ENCODE data around the gene NEURL1B.
"Not testable (repeated sequence)": the region's sequence is repeated elsewhere in the genome, so short reads cannot be mapped to it uniquely, and the experiment has no call there.

Gene NEURL1B

DNA sequence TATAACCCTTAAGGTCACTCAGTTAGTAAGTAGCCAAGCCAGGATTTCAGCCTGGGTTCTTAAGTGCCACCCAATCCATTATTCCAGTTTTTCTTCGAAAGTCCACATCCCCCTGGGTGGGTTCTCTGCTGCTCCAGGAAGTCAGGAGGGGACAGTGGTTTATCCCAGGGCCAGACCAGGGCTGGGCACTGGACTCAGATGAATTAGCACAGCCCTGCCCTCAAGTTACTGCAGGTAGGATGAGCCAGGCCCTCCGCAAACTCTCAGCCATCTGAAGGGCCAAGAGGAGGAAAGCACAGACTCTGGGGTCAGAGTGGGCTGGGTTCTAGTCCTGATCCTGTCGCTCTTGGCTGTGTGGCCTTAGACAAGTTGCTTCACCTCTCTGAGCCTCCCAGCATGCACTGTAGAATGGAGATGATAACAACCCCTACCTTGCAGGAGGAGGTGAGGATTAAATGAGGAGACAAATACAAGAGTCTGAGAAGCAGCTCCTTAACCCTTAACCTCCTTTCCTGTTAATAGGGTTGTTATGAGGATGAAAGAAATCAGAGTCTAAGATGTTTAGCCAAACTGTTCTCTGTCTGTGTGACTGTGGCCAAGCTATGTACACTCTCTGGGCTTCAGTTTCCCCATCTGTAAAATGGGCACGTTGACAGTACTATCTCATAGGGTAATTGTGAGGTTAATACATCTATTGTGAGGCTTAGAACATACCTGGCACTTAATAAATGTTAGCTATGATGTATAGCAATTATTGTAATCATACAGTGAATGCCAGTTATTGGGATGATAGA is 6.8 kb upstream of the NEURL1B start:
- DNase-seq (ENCODE audit: low read depth in 2 of 2), result no peak

DNA sequence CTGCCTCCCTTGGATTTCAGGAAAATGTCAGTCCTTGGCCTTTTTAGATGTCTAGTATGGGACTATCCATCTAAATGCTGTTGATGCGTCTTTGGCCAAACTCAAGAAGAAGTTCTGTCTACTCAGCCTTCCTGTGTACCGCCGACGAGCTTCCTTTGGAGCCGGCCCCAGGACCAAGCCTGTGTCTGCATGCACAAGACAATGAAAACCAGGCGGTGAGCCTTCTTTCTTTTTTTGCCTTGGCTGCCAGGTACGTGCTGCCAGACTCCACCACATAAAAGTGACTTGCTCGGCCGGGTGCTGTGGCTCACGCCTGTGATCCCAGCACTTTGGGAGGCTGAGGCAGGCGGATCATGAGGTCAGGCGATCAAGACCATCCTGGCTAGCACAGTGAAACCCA is 6.0 kb upstream of the NEURL1B start:
- DNase-seq (ENCODE audit: low read depth in 2 of 2), result no peak

DNA sequence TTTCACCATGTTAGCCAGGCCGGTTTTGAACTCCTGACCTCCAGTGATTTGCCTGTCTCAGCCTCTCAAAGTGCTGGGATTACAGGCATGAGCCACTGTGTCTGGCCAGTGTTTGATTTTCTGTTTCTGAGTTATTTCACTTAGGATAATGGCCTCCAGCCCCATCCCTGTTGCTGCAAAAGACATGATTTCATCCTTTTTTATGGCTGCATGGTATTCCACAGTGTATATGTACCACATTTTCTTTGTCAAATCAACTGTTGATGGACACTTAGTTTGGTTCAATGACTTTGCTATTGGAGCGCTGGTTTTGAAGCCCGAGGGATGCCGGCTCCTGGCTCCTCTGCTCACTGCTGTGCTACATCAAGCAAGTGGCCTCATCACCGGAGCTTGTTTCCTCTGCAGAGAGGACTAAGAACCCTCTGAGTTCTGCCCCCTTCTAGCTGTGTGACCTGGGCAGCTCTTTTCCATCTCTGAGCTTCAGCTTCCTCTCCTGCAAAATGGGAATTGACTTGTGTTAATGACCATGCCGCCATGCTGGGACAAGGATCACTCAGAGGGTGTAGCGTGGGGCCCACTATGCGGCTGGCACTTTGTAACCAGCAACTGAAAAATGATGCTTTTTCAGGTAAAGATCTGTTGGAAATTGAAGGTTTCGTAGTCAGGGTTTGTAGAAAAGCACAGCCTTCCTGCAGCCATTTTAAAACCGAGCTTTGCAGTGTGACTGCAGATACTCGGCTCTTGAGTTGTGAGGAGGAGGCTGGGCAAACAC is 4.6 kb upstream of the NEURL1B start:
- DNase-seq (ENCODE audit: low read depth in 2 of 2), result no peak

DNA sequence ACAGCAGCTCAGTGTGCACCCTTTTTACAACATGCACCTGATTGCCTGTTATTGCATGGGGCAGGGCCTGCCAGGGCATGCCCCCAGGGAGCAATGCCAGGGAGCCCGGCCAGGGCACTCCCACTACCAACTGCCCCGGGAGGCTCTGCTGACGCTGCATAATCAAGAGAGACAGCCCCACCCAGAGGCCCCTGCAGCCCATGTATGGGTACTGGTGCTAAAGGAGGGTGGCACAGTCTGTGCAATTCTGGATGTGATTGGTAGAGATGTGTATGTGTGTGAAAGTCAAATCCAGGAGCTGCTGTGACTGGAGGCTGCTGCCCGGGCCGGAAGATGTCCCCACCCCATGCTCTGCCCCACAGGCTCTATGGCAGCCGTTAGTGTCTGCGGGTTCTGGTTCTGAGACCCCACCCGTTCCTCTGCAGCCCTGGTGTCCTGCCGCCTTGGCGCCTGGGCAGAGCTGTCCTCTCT is 3.9 kb upstream of the NEURL1B start:
- DNase-seq (ENCODE audit: low read depth in 2 of 2), result no peak

DNA sequence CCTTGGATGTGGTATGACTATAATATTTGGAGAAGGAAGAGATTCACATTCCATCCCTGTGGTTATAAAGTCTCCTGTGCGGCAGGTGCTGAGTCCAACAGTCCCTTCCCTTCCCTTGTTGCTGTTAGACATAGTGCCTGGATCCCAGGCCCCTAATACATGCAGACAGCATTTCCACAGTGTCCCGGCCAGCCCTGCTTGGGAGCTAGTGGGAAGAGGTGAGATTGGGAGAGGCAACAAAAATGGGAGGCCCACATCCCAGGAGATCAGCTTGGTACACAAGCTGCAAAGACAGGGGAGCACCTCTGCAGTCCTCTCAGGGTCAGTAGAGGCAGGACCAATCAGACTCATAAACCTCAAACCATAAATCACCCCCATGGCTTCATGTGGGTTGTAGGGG is 3.3 kb upstream of the NEURL1B start:
- DNase-seq (ENCODE audit: low read depth in 2 of 2), result no peak

DNA sequence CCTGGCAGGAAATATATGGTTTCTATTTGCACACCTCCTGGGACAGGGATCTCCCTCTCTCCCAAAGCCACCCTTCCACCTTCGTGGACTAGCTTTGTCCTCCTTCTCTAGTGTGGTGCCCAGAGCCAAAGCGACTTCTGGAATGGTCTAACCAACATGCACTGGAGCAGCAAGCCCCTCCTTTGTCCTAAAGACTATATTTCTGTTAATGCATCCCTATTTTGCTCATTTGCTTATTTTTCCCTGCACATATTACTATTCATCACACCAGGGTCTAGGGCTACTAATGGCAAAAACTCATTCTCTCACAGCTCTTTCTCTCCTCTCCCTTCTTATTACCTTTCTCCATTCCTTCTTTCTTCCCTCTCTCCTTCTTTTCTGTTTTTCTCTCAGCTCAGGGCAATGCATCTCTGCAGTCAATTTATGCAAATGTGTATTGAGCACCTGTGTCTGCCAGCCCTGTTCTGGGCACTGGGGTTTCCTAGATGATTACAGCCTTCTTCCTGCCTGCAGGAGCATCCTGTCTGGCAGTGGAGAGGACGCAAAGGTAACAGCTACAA is 2.8 kb upstream of the NEURL1B start:
- DNase-seq (ENCODE audit: low read depth in 2 of 2), result no peak

DNA sequence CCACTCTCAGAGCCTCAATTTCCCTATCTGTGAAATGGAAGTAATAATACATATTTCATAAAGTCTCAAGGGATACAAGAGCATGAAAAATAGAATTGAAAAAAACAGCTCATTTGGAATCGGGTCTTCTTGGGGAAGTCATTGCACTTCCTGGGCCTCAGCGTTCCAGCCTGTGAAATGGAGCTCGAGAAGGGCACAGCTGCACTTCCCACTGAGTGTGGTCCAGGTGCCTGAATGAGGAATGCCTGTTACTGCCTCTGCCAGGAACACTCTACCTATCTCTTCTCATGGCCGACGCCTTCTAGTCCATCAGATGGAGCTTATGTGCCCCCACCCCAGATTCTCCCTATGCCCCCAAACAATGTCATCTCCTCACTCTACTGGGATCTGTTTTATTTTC is 924 bp upstream of the NEURL1B start:
- no peak for DNase-seq (ENCODE audit: low read depth in 2 of 2)

DNA sequence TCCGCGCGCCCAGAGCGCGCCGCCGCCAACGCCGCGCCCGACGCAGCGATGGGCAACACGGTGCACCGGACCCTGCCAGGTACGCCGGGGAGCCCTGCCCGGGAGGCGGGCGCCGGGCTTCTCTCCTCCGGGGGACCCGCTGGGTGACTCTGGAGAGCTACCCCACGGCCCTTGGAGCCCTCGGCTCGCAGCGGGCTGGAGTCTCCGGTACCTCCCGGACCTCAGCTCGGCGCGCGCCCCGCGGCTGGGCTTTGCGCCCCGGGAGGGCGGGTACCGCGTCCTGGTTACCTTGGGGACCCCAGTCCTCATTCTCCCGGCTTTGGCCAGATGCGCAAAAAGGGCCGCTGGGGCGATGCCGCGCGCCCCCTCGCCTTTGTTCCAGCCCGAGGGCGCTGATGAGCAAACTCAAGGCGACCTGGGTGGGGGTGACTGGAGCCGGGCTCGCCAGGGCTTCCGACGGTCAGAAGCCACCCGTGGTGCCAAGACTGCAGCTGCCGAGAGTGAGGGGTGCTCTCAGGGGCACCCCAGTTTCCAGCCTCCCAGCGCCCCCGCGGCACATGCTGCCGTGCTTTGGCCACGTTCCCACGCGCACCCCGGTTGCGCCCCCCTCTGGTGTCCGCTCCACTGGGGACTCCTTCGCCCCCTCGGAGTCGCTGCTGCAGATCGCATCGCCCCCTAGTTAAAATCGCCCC is 442 bp downstream of the NEURL1B start:
- DNase-seq (ENCODE audit: low read depth in 2 of 2), result no peak

DNA sequence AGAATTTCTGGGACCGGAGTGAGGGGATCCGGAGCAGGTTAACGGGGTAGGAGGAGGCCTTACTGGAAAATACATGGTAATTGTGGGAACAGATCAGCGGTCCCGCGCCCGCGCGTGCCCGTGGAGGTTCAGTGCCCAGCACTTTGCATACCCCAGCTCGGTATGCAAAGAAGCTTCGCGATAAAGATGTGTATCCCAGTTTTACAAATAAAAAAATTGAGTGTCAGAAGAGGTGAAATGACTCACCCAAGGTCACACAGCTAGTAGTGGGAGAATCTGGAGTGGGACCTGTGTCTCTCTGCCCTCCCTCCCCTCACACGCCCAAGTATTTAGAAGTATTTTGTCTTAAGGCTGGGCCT is 967 bp downstream of the NEURL1B start:
- DNase-seq (ENCODE audit: low read depth in 2 of 2), result no peak

DNA sequence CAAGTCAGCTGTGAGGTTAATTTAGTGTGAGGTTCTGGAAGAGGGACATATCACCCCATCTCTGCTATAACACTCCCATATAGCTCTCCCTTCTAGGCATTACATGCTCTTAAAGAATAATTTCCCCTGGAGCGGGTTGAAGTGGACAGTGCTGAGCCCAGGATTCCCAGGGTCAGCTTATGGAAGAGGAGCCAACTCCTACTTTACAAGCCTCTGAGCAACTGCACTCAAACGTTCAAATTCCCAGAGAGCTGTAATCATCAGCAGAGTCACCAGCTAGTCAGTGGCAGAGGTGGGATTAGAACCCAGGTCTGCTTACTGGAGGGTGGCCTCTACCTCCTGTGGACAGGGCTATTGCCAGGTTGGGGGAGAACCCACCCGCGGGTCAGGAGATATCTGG is 1.4 kb downstream of the NEURL1B start:
- DNase-seq (ENCODE audit: low read depth in 2 of 2), result no peak

DNA sequence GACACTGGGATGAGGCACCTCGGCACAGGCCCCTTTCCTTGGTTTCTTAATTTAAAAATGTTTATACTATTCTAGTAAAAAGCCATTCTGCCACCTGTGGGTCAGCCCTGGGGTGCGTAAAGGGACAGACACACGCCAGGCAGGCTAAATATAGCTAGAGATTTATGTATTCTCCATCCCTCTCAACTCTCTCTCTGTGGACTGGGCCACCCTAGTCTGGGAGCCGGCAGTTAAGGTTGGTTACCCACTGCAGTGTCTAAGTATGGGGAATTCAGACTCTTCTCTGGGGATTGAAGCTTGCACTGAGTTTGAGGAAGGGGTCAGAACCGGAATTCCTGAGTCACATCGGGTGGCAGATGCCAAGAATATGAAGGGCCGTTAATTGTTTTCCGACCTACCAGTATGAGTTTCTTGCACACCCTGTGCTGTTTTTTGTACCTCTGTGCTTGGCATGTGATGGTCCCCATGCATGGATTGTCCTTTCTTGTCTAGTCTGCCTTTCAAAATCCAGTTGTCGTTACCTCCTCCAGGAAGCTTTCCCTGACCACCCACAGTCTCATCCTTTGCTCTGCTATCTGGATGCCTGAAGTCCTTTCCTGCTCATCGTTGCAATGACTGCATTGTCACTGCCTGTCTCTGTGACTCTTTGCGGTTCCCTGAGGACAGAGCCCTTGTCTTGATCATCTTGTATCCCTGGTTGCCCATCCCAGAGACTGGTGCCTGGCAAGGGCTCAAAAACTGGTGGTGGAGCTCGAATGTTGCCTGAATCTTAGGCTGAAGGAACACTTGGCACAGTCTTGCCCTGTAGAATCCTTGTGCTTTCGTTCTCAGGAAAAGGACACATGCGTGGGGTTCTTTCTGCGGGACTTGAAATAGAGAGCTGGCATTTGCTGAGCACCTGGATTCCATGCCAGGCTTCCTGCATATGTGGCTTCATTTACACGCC is 2.1 kb downstream of the NEURL1B start:
- no peak for DNase-seq (ENCODE audit: low read depth in 2 of 2)

DNA sequence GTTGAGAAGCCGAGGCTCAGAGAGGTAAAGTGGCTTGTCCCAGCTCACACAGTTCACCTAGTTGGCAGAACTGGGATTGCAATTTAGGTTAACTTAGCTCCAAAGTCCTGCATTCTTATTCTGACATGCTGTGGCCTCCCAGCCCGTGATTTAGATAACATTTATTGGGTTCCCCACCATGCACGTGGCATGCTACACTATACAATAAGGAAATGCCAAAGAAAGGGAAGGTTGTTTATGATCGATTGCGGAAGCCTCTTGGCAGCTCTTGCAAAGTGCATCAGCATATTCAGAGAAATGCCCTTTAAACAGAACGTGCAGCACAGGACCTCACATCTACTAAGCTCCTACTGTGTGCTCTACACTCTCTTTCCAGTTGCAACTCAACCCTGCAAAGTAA is 3.2 kb downstream of the NEURL1B start:
- DNase-seq (ENCODE audit: low read depth in 2 of 2), result no peak

DNA sequence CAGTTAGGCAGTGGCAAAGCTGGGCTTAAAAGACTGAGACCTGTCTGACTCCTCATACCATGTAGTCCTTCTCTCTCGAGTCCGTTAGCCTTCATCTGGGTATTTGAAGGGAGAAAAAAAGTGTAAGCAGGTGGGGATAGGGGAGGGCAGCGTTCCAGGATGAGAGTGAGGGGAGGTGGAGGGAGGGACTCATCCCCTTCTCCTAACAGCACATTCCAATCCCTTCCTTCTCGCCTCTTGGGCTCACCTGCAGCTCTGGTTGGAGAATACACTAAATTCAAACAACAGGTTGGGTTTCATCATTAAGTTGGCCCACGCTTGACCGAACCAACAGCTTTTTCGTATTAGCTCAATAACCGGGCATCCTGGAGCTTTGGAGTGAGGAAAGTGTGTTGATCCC is 3.6 kb downstream of the NEURL1B start:
- DNase-seq (ENCODE audit: low read depth in 2 of 2), result no peak

DNA sequence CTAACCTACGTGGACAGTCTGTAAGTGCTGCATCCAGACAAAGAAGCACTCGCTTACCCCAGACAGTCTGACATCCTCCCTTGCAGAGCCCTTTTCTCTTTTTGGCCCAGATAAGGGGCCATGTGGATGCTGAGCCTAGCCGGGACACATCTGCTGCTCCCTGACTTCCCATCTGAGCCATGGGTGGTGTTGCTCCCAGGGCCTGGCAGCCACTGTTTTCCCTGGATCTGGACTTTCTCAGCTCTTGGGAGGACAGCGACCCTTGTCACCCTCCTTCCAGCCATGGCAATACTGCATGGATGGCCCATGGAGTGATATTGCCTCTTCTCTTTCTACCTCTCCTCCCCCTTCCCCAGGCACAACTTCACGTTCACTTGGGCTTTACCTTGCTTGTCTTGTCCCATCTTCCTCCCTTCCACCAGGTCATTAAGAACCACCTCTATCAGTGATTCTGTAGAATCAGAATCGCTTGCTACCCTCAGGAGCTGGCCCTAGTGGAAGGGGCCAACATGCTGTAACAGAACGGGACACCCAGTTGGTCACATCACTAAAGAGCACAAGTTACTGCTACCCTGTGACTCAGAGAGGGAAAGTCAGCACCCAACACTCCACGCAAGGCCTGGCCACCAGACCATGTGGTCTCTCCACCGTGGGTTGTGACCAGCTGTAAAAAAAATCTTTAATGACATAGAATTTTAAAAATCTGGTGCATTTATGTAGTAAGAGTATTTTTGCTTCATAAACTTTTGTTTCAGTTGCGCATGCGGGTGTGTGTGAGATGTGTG is 4.4 kb downstream of the NEURL1B start:
- no peak for DNase-seq (ENCODE audit: low read depth in 2 of 2)

DNA sequence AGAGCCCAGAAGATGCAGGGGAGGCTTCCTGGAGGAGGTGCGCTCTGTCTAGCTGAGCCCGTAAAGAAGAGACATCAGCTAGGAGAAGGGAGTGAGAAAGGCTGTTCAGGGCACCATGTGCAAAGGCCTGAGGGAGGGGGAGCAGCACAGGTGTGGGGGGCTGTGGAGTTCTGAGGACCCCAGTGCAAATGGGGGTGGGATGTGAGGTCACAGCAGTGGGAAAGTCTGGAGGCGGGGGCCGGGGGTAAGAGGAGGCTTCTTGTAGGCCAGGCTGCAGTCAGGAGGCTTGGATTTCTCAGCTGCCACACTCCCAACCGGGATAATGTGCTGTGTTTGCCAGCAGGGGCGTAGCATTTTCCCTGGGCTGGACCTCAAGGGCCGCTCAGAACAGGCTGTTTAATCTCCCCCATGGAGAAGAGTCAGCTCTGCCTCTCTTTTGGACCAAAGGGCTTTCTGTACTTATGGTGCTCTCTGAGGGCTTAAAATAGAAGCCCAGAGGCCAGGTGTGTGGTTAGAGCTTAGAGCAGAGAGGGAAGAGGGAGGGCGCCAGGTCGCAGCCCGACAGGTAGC is 5.7 kb downstream of the NEURL1B start:
- DNase-seq (ENCODE audit: low read depth in 2 of 2), result no peak

DNA sequence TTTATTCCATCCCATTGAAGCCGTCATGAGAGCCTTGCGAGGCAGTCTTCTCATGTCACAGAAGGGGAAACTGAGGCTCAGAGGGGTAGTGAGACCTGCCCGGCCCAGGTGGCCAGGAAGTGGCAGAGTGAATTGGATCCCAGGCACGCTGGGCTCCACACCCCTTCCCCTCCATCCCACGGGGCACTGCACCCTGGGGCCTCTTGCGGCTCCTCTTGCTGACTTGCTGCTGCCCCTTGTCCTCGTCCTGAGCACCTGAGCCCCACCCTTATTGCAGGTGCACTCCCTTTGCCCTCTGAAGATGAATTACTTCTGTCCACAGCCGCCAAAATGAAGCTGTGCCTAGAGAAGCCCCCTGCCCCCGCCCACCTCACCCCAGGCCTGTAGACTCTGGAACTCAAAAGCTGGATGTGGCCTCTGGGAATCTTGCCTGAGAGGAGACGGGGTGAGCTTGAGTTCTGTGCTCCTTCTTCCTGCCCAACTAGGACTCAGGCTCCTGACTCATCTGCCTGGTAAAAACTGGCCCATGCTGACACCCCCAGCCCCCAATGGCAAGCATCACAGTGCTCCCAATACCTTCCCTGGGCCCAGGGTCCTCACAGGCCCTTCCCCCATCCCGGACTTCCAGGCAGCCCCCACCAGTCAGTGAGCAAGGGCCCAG is 6.4 kb downstream of the NEURL1B start:
- DNase-seq (ENCODE audit: low read depth in 2 of 2), result no peak

DNA sequence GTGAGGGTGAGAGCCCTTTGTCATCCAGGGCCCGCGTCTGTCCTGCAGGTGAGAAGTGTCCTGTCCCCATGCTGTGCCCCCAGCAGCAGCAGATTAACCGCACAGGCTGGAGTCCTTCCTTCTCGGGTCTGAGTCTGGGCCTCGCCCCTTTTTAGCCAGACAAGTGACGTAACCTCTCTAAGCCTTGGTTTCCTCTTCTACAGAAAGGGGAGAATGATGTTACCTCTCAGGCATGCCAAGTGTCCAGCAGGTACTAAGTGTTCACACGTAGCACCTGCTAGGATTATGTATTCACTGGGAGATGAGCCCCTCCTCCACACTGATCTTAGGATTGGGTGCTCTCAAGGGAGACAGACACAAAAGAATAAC is 6.9 kb downstream of the NEURL1B start:
- no peak for DNase-seq (ENCODE audit: low read depth in 2 of 2)

DNA sequence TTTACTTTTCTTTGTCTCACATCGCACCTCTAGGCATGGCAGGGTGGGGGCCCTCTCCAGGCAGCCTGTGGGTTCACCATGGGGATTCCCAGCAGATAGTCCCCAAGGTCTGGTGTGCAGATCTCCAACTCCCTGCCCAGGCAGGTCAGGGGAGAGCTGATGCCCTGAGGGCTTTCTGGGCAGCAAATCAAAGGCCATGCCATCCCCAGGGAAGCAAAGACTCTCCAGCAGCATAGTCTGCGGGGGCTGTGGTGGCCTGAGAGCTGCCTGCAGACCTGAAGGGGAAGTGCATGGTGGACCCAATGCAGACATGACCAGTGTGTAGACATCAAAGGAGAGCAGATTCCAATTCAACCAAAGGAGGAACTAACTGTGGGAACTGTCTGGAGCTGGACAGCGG is 7.7 kb downstream of the NEURL1B start:
- DNase-seq (ENCODE audit: low read depth in 2 of 2), result no peak

DNA sequence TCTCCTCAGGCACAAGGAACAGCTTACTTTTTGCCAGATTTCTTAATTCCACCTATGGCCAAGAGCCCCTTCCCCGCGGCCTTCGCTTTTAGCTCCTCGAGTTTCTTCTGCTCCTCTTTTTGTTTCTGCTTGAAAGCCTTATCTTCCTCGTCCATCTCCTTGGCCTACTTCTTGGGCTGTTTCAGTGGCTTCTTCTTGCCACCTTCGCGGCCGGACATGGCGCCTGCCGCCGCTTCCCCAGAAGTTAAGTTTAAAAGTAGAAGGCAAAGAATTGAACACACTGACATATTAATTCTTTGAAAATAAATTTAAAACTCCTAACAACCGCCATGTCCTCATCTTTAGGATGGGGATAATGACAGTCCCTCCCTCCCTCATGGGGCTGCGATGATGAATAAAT is 15.4 kb downstream of the NEURL1B start:
- DNase-seq (ENCODE audit: low read depth in 2 of 2), result not testable (repeated sequence)

Measured in activated CD8-positive, alpha-beta memory T cell treated with anti-CD3 and anti-CD28 coated beads for 4 hours (primary cell).